ENCODE results near the gene FOXP4.

FOXP4 gene

DNA sequence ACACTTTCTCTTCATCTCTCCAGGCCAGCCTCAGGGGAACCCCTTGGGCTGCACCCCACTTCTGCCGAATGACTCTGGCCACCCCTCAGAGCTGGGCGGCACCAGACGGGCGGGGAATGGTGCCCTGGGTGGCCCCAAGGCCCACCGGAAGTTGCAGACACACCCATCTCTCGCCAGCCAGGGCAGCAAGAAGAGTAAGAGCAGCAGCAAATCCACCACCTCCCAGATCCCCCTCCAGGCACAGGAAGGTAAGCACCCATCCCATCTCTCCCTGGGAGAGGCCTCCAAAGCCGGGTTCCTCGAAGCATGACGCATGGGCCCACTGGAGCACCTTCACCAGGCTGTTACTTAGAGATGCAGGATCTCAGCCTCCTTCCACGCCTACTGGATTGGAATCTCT lies 103.4 kb downstream of the FOXP4 start:
- no peak for DNase-seq

DNA sequence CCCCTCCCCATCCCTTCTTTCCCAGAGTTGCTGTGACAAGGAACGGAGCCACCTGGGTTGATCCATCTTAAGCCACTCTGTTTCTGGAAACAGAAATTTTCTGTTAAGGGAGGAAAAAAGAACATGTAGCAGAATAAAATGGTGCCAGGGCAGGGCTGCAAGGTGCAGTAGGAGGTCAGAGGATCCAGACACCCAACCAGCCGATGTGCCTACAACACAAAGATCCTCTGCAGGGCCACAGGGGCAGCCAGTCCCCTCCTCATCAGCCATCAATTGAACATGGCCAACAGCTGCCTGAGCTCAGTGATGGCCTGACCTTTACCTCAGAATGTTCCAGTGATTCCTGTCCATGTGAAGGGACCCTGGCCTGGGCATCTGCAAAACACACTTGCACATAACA lies 103.9 kb downstream of the FOXP4 start:
- DNase-seq, result no peak

DNA sequence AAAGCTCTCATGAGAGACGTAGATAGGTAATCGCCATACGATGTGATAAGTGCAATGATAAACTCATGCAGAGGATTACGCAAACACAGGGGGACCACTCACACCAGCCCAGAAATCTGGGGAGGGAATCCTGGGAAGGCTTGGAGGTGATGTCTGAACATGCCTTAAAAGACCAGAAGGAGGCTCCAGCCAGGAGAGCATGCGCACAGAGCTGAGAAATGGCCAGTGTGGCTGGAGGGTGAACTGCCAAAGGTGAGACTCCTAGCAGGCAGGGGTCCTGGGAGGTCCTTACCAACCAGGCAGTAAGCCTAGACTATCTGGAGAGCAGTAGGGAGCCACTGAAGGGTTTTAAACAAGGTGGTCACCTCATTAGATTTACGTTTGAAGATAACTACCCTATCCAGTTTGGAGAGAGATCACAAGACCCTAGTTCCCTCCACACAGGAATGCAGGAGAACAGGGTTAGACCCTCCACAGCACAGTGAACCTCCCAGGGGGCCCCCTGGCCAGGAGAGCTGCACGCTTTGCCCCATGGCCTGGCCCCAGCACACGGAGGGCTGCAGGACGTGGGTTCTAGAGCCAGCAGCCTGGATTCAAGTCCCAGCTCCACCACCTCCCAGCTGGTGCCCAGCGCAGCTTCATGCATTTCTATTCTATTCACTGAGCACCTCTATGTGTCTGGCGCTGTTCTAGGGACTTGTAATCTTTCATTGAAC lies 105.2 kb downstream of the FOXP4 start:
- no peak for DNase-seq

All from NCI-H69 (cell line).